Epidermal melanocyte (primary cell): ENCODE data around the gene ITPR3.

Experiments used
- DNase-seq: peaks from one replicate; pipeline ENCODE4 v3.0.0; 2011; ENCODE audit warnings: low spot score; ENCODE audit not compliant: insufficient read length

Gene ITPR3

DNA sequence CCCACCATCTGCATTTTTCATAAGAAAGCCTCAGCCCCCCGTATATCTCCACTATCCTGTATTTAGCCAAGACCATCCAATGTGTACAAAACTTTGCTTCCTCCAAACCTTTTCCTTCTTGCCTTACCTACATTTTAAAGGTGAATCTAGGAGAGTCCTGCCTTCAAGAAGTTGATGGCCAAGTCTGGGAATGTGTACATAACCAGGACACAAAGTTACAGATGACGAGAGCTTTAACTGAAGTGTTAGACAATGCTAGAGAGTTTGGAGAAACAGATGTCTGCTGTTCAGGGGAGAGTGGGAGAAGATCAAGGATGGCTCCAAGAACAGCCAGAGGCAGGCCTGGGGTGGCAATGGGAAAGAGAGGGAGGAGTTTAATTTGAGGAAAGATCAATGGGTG is 92.7 kb downstream of the ITPR3 start:
- no peak for DNase-seq

DNA sequence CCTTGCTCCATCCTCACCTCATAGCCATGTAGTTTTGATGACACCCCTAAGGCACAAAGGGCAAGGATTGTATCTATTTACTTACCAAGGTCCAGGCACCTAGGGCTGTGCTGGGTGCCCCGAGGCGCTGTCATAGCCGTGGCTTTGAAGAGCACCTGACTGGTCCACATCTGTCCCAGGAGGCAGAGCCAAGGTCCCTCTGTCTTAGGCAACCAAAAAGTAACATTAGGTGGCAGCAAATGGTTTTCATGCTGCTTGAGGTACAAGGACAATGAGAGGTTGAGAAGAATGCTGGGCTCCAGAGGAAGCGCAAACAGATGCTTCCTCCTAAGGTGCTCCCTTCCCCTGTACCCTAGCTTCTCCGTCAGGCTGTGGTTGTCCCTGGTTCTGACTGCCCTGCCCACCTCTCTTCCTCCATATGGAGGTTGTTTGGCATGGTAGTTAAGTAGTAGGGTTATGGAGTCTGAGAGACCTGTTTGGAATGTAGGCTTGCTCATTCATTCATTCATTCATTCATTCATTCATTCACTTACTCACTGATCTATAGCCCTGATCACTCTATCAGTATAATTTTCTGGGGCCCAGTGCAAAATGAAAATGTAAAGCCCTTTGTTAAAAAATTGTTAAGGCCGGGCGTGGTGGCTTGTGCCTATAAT is 93.4 kb downstream of the ITPR3 start:
- no peak for DNase-seq

GRCh38 chr6:33716379-33716778 is 95.3 kb downstream of the ITPR3 start:
- no peak for DNase-seq

GRCh38 chr6:33716890-33717632 is 95.9 kb downstream of the ITPR3 start:
- DNase-seq = no peak

- DNase-seq = peak; percentile 25
Observed at GRCh38 chr6:33717934-33718455, 96.9 kb downstream of the ITPR3 start.

DNA sequence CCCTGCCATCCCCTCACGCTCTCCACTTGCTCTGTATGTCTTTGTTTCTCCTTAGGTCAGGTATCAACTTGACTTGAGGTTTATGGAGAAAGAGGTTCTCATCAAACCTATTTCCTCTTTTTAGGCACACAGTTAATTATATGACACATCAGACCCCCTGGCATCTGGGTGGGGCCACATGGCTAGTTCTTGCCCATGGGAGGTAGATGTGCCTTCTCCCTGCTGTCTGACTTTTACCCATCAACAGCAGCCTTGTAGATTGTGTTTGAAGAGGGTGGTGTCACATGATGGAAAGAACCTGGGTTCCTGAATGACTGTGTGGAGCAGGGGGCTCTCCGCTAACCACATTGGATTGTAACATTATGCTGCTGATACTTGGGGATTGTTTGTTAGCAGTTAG is 97.6 kb downstream of the ITPR3 start:
- DNase-seq = no peak

- no peak for DNase-seq
Observed at GRCh38 chr6:33719326-33719987, 98.3 kb downstream of the ITPR3 start.

DNA sequence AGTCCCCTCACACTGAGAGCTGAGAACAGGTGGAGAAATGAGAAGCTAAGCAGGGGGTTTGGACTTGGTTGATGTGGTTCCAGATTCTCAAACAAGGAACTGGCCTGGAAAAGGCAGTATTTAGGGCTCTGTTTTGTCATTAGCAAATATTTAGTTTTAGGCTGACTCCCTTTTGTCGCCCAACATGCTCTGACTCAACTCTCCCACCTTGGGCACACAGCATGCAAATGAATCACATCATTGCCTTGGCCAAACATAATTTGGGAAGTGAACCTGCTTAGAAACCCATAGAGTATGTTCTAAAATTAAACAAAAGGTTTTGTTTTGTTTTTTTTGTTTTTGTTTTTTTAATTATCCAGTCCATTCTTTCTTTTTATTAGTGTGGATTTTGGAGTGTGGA is 99.9 kb downstream of the ITPR3 start:
- DNase-seq = no peak

GRCh38 chr6:33721508-33721907 is 100.4 kb downstream of the ITPR3 start:
- DNase-seq = no peak

DNA sequence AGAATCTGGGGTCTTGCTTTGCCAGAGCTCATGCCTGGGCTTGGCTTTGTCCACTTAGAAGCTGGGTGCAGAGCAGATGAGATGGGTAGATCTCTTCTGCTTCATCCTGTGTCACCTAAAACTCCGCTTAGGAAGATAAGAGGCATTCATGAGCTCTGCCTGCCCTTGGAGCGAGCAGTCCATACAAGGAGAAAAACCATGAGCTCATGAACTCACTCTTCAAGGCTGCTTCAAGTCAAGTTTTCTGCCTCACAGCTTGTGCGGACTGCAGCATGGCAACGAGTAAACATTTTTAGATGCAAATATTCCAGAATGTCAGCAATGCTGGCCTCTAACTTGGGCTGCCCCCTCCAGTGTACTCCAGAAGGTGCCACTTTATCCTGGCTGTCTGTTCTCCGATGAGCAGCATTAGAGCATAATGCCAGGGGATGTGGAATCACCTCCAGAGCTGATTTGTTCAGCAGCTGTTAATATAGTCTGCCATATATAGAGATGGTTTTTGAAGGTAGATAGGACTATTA is 101.0 kb downstream of the ITPR3 start:
- no peak for DNase-seq

GRCh38 chr6:33723371-33724085 is 102.4 kb downstream of the ITPR3 start:
- DNase-seq = no peak

GRCh38 chr6:33724102-33725023 is 103.2 kb downstream of the ITPR3 start:
- no peak for DNase-seq

DNA sequence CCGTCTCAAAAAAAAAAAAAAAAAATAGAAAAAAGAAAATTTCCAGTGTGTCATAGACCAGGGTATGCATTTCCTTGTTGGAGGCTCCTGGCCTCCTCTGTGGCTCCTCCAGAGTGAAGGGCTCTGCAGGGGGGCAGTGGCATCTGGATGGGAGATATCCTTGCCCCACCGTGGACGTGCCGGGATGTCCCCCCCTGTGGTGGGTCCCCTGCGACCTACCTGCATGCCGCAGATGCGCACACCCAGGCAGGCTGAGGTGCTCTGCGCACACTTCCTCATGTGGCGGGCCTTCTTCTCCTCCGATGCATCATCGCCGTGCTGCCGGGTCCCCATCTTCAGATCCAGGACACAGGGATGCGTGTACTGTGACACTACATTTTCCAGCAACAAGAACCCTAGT is 104.1 kb downstream of the ITPR3 start:
- DNase-seq = no peak

DNA sequence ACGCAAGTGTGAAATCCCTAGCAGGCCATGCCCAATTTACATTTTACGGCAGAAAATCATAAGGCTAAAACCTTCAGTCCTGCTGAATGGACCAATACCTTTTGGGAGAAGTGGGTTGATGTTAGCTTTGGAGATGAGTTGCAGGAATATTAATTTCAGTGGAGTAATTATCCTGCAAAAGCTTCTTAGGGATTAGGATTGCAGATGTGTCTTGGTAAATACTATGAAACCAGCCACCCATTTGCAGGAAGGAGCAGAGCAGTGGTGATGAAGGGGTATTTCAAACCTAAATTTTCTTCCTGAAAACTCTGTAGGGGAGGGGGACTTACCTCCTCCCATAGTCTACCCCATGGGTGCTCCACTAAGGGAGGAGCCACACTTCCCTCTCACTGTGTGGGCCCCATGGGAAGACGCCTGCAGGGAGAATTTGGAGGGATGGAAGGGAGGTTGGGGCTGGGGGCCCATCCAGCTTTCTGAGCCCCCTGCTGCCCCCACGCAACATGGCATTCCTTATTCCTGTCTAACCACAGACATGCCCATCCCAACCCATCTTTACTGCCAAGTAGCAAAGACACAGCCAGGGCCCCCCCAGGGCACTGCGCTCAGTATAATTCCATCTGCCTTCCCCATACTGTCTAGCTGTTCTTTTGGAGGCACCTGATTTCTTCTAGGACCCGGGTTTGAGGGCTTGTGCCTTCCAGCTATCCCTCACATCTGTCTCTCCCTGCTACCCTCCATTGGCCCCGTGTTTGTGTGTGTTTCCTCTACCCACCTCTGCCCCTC is 105.0 kb downstream of the ITPR3 start:
- no peak for DNase-seq

DNA sequence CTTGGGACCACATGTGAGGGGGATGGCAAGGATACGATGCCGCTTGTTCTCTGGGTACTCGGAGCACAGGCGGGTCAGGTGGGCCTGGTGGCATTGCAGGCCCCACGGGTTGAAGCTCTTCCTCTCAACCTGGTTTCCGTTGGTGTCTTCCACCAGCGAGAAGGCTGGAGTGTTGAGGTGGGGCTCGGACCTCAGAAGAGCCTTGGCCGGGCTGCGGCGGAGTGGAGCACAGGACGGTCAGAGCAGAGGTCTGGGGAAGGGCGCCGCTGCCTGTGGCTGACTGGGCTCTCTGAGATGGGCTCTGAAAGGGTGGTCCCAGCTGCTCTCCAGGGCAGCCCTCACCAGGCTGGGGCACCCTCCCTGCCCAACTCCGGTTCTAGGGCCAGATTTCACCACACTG is 105.6 kb downstream of the ITPR3 start:
- DNase-seq = no peak

- DNase-seq = no peak
Observed at GRCh38 chr6:33727126-33727525, 106.0 kb downstream of the ITPR3 start.

DNA sequence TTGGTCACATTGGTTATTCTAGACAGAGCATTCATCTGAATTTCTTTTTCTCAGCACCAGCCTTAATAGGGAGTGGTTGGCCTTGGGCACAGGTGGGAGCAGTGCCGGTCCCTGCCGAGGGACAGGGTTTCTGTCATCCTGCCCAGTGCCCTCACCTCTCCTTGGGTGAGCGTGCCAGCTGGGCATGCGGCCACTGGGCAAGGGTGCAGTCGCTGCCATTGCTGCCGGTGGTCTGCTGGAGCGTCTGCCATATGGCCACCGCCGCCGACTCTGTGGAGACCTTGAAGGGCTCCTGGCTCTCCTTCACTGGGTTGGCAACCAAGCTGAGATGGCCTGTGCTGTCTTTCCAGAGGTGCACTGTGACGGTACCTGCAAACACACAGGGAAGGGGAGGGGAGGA is 106.8 kb downstream of the ITPR3 start:
- no peak for DNase-seq

GRCh38 chr6:33728438-33728837 is 107.3 kb downstream of the ITPR3 start:
- no peak for DNase-seq

DNA sequence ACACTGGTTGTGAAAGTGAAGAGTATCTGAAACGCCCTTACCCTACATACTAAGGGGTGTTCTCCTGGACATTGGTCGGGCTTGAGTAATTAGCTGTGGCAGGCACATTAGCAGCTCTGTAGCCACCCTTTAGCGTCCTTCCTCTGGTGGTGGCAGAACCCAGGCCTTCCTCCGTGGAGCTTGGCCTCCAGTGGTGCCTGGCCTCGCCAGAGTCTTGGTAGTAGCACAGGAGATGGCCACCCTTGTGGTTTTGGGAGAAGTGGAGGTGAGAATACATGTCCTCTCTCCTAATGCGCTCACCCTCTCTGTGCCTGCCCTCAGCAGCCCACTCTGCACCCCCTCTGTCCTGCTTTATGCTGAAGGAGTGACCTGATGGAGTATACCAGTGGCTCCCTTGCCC is 107.9 kb downstream of the ITPR3 start:
- no peak for DNase-seq

GRCh38 chr6:33730611-33731010 is 109.5 kb downstream of the ITPR3 start:
- DNase-seq = no peak
